ENCODE results near the gene ITGA2.
"Not testable (repeated sequence)": the region's sequence is repeated elsewhere in the genome, so short reads cannot be mapped to it uniquely, and the experiment has no call there.

ITGA2 gene

DNA sequence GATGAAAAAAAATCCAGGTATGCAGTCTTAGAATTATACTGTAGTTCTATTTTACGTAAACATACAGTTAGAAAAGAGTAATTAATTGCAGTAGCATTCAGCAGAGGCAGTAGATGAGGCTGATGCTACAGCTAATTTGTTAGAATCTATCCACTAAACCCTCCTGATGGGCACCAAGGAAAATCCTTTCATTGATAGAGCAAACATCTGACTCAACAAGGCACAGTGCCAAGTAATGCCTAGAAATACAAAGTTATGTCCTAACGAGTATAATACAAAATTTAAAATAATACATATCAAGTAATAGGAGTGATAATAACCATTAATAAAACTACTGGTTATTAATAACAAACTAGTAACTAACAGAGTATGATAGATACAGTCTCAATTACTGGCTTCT, 111.5 kb downstream of the ITGA2 start:
- DNase-seq (ENCODE audit: low spot score): no peak

DNA sequence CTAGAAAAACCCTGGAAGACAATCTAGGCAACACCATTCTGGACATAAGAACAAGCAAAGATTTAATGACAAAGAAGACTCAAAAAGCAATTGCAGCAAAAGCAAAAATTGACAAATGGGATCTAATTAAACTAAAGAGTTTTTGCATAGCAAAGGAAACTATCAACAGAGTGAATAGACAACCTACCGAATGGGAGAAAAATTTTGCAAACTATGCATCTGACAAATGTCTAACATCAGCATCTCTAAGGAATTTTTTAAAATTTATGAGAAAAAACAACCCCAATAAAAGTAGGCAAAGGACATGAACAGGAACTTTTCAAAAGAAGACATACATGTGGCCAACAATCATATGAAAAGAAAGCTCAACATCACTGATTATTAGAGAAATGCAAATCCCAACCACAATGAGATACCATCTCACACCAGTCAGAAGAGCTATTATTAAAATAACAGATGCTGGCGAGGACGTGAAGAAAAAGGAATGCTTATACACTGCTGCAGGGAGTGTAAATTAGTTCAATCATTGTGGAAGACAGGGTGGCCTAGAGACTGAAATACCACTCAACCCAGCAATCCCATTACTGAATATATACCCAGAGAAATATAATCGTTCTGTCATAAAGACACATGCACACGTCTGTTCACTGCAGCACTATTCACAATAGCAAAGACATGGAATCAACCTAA, 116.6 kb downstream of the ITGA2 start:
- in situ Hi-C loops (cut with MboI; ENCODE audit: low pct_unique_long_range_greater_than_20kb, low sequenced_read_pairs, unreplicated experiment): no loop called here
- TF ChIP-seq, protein P1, sequence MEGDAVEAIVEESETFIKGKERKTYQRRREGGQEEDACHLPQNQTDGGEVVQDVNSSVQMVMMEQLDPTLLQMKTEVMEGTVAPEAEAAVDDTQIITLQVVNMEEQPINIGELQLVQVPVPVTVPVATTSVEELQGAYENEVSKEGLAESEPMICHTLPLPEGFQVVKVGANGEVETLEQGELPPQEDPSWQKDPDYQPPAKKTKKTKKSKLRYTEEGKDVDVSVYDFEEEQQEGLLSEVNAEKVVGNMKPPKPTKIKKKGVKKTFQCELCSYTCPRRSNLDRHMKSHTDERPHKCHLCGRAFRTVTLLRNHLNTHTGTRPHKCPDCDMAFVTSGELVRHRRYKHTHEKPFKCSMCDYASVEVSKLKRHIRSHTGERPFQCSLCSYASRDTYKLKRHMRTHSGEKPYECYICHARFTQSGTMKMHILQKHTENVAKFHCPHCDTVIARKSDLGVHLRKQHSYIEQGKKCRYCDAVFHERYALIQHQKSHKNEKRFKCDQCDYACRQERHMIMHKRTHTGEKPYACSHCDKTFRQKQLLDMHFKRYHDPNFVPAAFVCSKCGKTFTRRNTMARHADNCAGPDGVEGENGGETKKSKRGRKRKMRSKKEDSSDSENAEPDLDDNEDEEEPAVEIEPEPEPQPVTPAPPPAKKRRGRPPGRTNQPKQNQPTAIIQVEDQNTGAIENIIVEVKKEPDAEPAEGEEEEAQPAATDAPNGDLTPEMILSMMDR (IDR thresholded peaks at IDR 0.05; ENCODE audit: extremely low read depth, insufficient read depth, missing control alignments): no peak
- DNase-seq (ENCODE audit: low spot score): no peak

More for the DNA sequence above, 111.5 kb downstream of the ITGA2 start:
- TF ChIP-seq, protein P1 (IDR thresholded peaks at IDR 0.05; ENCODE audit: extremely low read depth, insufficient read depth, missing control alignments): no peak
- in situ Hi-C loops (cut with MboI; ENCODE audit: low pct_unique_long_range_greater_than_20kb, low sequenced_read_pairs, unreplicated experiment): no loop called here

DNA sequence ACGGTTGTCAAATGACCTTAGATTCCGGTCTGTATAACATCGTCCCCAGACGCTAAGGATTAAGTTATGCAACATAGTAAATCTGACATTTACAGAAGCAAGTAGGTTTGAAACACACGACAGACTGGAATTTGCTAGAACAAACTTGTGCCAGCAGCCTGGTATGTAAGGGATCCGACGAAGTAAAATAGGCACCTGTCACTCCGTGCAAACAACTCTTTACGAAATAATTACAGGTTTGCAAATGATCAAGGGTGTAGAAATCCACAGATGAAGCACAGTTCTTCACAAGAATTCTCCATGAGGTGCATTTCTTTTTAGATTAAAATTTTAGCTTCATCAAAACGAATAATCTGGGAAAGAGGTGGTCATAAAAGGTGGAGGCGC, 119.9 kb downstream of the ITGA2 start:
- peak; percentile 16 for DNase-seq (ENCODE audit: low spot score)
- in situ Hi-C loops (cut with MboI; ENCODE audit: low pct_unique_long_range_greater_than_20kb, low sequenced_read_pairs, unreplicated experiment): no loop called here
- TF ChIP-seq, protein P1 (IDR thresholded peaks at IDR 0.05; ENCODE audit: extremely low read depth, insufficient read depth, missing control alignments): no peak

DNA sequence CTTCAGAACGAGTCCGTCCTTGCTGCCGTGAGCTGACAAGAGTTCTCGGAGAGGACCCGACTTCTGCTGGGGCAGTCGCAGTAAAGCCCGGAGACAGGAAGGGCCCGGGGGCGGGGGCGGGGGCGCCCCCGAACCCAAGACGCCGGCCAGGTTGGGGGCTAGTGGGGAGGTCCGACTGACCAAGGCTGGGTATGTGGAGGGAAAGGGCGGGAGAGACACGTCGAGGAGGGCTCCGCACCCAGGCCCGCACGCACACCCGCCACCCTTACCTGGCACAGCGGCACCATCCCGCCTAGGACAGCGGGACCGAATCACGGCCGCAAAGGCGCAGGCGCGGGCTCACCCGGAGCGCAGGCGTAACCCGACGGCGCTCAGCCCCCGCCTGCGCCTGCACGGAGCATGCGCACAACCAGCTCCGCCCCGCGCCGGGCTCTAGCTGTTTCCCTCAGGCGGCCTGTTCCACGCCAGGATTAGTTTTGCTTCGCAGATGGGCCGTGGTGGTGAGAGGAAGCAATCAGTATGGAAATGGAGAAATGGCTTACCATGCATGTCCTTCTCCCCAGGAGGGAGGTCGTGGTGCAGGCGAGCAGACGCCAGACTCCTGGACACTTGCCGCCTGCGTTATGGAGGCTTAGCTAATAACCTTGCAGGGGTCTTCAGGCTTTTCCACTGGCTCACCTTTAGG, 120.4 kb downstream of the ITGA2 start, which contains the start of gene MOCS2:
Gene MOCS2 (minus strand): TSS at position 315 of the 685 bp plus-strand sequence. CDS start 2,583 bp downstream, outside the sequence.
- peak; percentile 95 for DNase-seq (ENCODE audit: low spot score)
- in situ Hi-C loops (cut with MboI; ENCODE audit: low pct_unique_long_range_greater_than_20kb, low sequenced_read_pairs, unreplicated experiment): no loop called here
- TF ChIP-seq, protein P1 (IDR thresholded peaks at IDR 0.05; ENCODE audit: extremely low read depth, insufficient read depth, missing control alignments): no peak

DNA sequence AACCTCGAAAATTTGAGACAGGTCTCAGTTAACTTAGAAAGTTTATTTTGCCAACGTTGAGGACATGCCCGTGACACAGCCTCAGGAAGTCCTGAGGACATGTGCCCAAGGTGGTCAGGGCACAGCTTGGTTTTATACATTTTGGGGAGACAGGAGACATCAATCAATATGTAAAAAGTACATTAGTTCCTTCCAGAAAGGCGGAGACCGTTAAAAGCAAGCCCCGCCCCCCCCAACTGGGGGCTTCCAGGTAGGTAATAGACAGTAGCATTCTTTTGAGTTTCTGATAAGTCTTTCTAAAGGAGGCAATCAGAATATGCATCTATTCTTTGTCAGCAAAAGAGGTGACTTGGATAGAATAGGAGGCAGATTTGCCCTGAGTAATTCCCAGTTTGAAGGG, 121.0 kb downstream of the ITGA2 start:
- TF ChIP-seq, protein P1 (IDR thresholded peaks at IDR 0.05; ENCODE audit: extremely low read depth, insufficient read depth, missing control alignments): no peak
- in situ Hi-C loops (cut with MboI; ENCODE audit: low pct_unique_long_range_greater_than_20kb, low sequenced_read_pairs, unreplicated experiment): no loop called here
- no peak for DNase-seq (ENCODE audit: low spot score)

DNA sequence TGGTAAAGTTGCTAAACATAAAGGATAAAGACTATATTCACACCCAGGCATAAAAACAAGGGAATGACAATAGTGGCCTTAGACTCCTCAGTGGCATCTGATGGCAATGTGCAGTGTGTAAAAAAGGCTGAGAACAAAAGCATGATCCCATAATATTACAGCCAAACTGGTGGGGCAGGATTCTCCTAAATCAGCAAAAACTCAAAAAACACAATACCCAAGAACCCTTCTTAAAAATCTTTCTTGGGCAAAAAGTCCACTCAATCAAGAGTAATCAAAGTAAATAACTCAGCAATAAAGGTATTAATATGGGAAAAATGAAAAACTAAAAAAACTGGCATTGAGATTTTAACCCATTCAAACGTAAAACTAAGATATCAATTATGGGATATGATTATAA, 122.0 kb downstream of the ITGA2 start:
- in situ Hi-C loops (cut with MboI; ENCODE audit: low pct_unique_long_range_greater_than_20kb, low sequenced_read_pairs, unreplicated experiment): no loop called here
- TF ChIP-seq, protein P1 (IDR thresholded peaks at IDR 0.05; ENCODE audit: extremely low read depth, insufficient read depth, missing control alignments): no peak
- DNase-seq (ENCODE audit: low spot score): no peak

DNA sequence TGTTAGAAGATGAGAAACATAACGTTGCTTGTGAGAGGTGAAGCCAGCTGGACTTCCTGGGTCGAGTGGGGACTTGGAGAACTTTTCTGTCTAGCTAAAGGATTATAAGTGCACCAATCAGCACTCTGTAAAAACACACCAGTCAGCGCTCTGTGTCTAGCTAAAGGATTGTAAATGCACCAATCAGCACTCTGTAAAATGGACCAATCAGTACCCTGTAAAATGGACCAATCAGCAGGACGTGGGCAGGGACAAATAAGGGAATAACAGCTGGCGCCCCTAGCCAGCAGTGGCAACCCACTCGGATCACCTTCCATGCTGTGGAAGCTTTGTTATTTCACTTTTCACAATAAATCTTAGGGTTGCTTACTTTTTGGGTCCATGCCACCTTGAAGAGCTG, 123.2 kb downstream of the ITGA2 start:
- DNase-seq (ENCODE audit: low spot score); in situ Hi-C loops (cut with MboI; ENCODE audit: low pct_unique_long_range_greater_than_20kb, low sequenced_read_pairs, unreplicated experiment): not testable (repeated sequence)

Measured in GM13977 (cell line).